ENCODE data around the gene ZDHHC17. TPM values are rescaled to one million over a fixed set of nuclear protein-coding genes. Genes with fewer than 3 reads are reported as not detected.

The ZDHHC17 gene
- total RNA-seq, 1 experiment from 2014 or later, result 25.3 TPM

DNA sequence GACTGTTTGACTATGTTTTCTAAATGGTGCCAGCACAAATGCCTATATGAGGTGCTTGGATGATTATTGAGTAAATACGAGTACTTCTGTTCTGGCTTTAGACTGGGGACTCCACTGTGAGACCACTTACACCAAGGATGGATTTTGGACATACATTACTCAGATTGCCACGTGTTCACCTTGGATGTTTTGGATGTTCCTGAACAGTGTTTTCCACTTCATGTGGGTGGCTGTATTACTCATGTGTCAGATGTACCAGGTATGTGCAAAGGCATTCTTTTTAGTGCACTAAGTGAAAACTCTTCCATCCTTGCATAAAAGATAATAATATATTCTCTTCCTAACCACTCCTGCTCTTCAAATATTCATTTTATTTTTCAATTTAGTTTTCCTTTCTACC lies 84.2 kb downstream of the ZDHHC17 start:
- ChIA-PET CTCF (interaction anchor here (1.5 kb wide), 2 partner anchors 27 to 163 kb away, joined by 4 read pairs; no protein-coding TSS in a partner anchor), RAD21 (ENCODE audit: low non-redundant PET in 1 of 2, low total read pairs in 2 of 2, uncharacterized antibody in 2 of 2, unreplicated experiment in 2 of 2) (no interaction called here), POLR2A (no interaction called here)
- Histone ChIP-seq H3K4me1 (ENCODE audit: control insufficient read depth in 1 of 2, insufficient read depth in 2 of 2, low read length in 2 of 2) (no peaks in the 10 kb centered on the region), H3K9ac (ENCODE audit: low read length) (no peak overlapping the region), H3K27ac (ENCODE audit: low read depth, low read length) (no peak overlapping the region), H3K27me3 (ENCODE audit: insufficient read depth, low read length) (no peaks in the 10 kb centered on the region), H3K9me3 (ENCODE audit: control insufficient read depth in 1 of 2, insufficient read depth in 1 of 2, low read depth in 1 of 2, low read length in 2 of 2) (no peaks in the 10 kb centered on the region), H4K20me1 (ENCODE audit: insufficient read depth) (no peaks in the 10 kb centered on the region), H3K79me2 (ENCODE audit: insufficient read depth, low read length) (no peaks in the 10 kb centered on the region), H3K4me3 (replicated peaks in 1 of 2; ENCODE audit: low read depth in 1 of 2, low read length in 2 of 2) (no peak overlapping the region), H3K9me2 (ENCODE audit: insufficient read depth) (no peaks in the 10 kb centered on the region), H3K36me3 (ENCODE audit: control insufficient read depth in 1 of 2, insufficient read depth in 2 of 2, low read length in 2 of 2) (peaks cover 0 to 4% of the 10 kb centered on the region in 2 experiments; a peak in 1 of 4 replicates), H3K4me2 (ENCODE audit: low read length) (no peak overlapping the region), H2AFZ (ENCODE audit: low read depth, low read length, poor library complexity, severe bottlenecking) (no peak overlapping the region)
- TF ChIP-seq RAD21 (IDR thresholded peaks at IDR 0.05; ENCODE audit: low read depth) (no peak), EGR1 (IDR thresholded peaks at IDR 0.05; ENCODE audit: low read depth) (no peak), FOSL1 (IDR thresholded peaks at IDR 0.05; ENCODE audit: low read depth) (no peak)
- intact Hi-C loops (cut with micrococcal nuclease), result no loop called here
- no TSS peak for BruUV-seq (replicated peaks)
- DNase-seq (ENCODE audit: low read depth, low spot score) (no peak), ATAC-seq (no peak)

DNA sequence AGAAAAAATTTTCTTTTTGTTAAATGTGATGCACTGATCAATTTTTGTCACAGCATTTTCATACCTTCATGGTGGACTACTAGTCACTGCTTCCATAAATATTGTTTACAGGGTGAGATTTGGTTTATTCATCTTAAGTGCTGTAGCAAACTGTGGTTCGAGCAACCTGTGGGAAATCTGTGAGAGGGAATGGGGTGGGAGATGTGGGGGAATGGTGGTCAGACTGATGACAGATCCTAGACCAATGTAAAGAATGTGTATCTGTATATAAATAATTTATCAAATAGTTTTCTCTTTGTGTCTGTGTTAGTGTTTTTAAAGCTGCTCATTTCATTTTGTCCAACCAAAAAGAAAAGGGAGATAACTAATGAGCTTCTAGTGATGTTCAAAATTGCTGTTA lies 88.2 kb downstream of the ZDHHC17 start:
- Histone ChIP-seq H3K9me2 (ENCODE audit: insufficient read depth) (no peaks in the 10 kb centered on the region), H3K27ac (ENCODE audit: low read depth, low read length) (no peak overlapping the region), H3K4me1 (ENCODE audit: control insufficient read depth in 1 of 2, insufficient read depth in 2 of 2, low read length in 2 of 2) (no peaks in the 10 kb centered on the region), H2AFZ (ENCODE audit: low read depth, low read length, poor library complexity, severe bottlenecking) (no peak overlapping the region), H3K9me3 (ENCODE audit: control insufficient read depth in 1 of 2, insufficient read depth in 1 of 2, low read depth in 1 of 2, low read length in 2 of 2) (peaks cover 0 to 3% of the 10 kb centered on the region in 2 experiments; a peak in 1 of 4 replicates), H4K20me1 (ENCODE audit: insufficient read depth) (no peaks in the 10 kb centered on the region), H3K79me2 (ENCODE audit: insufficient read depth, low read length) (no peaks in the 10 kb centered on the region), H3K9ac (ENCODE audit: low read length) (no peak overlapping the region), H3K36me3 (ENCODE audit: control insufficient read depth in 1 of 2, insufficient read depth in 2 of 2, low read length in 2 of 2) (peaks cover 0 to 11% of the 10 kb centered on the region in 2 experiments; a peak in 2 of 4 replicates), H3K4me2 (ENCODE audit: low read length) (no peak overlapping the region), H3K4me3 (replicated peaks in 1 of 2; ENCODE audit: low read depth in 1 of 2, low read length in 2 of 2) (no peak overlapping the region), H3K27me3 (ENCODE audit: insufficient read depth, low read length) (no peaks in the 10 kb centered on the region)
- DNase-seq (ENCODE audit: low read depth, low spot score), result no peak
- no TSS peak for BruUV-seq (replicated peaks)
- ChIA-PET CTCF (no interaction called here), POLR2A (no interaction called here), RAD21 (ENCODE audit: low non-redundant PET in 1 of 2, low total read pairs in 2 of 2, uncharacterized antibody in 2 of 2, unreplicated experiment in 2 of 2) (no interaction called here)
- no peak for ATAC-seq
- intact Hi-C loops (cut with micrococcal nuclease), result no loop called here
- no peak for TF ChIP-seq YY1 (IDR thresholded peaks at IDR 0.05; ENCODE audit: extremely low read depth, insufficient replicate concordance, low read depth, low read length)
- TF ChIP-seq CEBPB (IDR thresholded peaks at IDR 0.05; ENCODE audit: low read depth), result no peak
- TF ChIP-seq CTCF (IDR thresholded peaks at IDR 0.05 in 2 of 3, conservative IDR thresholded peaks at IDR 0.05 in 1 of 3; ENCODE audit: borderline replicate concordance in 1 of 3, insufficient read depth in 1 of 3, low read depth in 2 of 3, low read length in 2 of 3), result no peak
- no peak for TF ChIP-seq SRF (IDR thresholded peaks at IDR 0.05; ENCODE audit: low read depth)
- no peak for TF ChIP-seq POLR2AphosphoS5 (IDR thresholded peaks at IDR 0.05; ENCODE audit: low read depth, low read length)

Data from HCT116 (cell line).